Stimulated activated CD4-positive, alpha-beta T cell treated with anti-CD3 and anti-CD28 coated beads, Interleukin-1b, Interleukin-23, amount 100 ng/mL, for 1 hour (primary cell): Measurements from ENCODE around the gene FOXE1.

ENCODE experiments used
- DNase-seq, 2 donors: peaks; one replicate each; pipeline ENCODE4 v3.0.0-alpha.2; 2020; ENCODE audit warnings: low read depth in 2 of 2

FOXE1 gene

DNA sequence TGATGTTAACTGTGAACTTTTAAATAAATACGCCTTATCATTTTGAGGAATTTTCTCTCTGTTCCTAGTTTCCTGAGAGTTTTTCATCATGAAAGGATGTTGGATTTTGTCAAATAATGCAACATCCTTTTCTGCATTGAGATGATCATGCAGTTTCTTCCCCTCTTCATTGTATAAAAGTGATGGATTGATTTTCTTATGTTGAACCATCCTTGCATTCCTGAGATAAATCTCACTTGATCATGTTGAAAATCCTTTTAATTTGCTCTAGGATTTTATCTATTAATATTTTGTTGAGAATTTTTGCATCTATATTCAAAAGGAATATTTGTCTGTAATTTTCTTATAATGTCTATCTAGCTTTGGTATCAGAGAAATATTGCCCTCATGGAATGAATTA lies 13.3 kb downstream of the FOXE1 start:
- DNase-seq: no peak

DNA sequence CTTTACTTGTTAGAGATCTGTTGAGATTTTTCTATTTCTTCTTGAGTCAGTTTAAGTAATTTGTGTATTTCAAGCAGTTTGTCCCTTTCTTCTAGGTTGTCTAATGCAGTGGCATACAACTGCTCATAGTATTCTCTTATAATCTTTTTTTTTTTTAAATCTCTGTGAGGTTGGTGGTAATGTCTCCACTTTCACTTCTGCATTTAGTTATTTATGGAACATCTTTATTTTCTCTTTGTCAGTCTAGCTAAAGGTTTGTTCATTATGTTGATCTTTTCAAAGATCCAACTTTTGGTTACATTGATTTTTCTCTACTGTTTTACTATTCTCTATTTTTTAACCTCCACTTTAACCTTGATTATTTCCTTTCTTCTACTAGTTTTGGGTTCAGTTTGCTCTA lies 13.8 kb downstream of the FOXE1 start:
- no peak for DNase-seq

DNA sequence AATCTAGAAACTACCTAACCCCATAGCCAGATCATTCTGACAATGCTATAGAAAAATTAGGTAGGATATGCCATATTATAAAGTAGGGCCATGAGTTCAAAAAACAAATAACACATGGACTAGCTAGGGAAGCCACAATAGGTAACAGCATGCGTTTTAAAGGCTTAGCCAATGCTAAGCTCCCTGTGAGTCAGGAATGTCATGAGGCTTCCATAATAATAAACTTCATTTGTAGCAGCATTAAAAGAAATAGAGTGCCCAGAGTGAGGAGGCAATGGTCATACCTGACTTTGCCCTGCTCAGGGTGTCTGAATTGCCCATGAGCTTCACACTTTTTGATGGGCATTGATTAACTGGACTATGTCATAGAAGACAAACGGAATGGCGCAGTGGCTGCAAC lies 15.8 kb downstream of the FOXE1 start:
- no peak for DNase-seq

DNA sequence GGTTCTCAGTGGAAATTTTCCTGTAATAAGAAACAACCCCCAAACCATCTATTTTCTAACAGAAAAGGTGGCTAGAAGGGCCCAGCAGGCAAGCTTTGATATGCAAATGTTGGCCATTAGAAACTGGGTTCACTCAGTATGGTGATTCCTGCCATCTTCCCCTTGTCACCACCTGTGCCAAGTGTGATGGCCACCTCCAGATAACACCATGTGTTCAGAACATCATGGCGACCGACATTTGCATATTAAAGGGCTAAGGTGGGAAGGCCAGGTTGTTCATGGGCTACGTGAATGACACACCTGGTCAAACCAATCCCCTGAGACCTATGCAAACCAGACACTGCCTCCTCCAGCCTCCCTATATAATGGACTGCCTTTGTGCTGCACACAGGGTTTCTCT lies 20.4 kb downstream of the FOXE1 start:
- no peak for DNase-seq

DNA sequence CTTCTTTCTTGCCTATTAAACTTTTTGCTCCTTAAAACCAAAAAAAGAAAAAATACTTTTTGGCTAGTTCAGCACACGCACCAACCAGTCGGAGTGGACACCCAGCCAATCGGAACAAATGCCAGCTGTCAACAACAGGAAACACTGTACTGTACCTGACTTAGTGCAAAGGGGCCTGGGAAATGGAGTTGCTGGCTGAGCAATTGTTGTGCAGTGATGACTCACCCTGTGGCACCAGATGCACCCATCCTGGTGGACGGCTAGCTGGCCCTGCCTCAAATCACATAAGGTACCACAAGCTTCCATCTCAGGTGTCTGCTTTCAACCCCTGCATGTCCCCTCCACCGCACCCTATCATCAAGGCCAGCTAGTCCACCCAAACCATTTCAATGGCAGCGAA lies 20.9 kb downstream of the FOXE1 start:
- no peak for DNase-seq

DNA sequence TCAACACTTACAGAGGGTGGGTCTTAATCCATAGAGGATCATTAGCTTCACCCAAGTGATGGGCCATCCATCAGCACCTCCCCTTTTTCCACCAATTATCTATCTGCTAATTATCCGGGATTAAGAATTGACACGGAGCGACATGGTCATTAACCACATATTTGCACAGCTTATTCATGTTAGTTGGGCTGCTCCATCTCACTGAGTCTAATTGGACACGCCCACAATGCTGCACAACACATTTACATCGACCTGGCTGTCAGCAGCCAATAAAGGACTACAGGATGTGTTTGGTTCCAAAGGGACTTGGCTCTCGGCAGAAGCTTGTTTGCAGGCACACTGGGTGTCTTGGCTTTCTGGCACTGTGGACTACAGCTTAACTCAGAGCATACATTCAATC lies 21.6 kb downstream of the FOXE1 start:
- no peak for DNase-seq

DNA sequence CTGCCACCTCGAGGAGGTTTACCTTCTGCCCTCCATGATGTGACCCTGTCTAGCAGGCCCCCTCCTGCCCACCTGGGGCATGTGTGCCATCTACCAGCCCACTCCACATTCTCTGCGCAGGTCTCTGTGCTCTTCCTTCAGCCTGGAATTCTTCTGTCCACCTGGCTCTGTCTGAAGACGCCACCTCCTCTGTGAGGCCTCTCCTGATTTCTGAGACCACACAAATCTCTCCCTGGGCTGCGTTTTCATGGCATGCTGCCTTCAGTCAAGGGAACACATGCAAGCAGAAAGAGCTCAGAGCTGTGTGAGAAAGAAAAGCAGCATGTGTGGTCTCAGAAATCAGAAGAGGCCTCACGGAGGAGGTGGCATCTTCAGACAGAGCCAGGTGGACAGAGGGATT lies 22.1 kb downstream of the FOXE1 start:
- DNase-seq: no peak

DNA sequence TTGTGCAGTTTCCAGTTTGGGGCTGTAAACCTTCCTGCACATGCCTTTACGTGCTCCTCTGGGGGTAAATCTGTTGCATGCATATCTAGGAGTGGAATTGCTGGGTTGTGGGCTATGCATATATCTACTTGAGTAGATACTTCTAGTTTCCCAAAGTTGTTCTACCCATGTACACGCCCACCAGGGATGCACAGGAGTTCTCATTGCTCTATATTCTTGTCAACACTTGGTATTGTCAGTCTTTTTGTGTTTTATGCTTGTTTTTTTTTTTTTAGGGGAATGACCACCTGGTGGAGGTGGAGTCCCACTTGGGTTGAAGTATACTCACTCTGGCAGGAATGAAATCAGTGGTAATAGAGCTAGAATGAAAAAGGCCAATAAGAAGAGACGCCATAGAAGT lies 23.0 kb downstream of the FOXE1 start:
- DNase-seq: no peak

DNA sequence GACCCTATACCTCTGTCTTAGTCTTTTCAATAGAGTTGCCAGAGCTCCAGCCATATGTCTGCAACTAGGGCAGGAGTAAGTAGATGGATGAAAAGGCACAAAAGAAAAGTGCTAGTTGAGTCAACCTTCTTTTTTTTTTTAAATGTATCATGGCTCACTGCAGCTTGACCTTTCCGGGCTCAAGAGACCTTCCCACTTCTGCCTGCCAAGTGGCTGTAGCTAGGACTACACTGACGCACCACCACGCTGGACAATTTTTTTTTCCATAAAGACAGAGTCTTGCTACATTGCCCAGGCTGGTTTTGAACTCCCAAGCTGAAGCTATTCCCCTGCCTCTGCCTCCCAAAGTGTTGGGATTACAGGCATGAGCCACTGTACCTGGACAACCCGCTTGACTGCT lies 27.3 kb downstream of the FOXE1 start:
- DNase-seq: no peak

DNA sequence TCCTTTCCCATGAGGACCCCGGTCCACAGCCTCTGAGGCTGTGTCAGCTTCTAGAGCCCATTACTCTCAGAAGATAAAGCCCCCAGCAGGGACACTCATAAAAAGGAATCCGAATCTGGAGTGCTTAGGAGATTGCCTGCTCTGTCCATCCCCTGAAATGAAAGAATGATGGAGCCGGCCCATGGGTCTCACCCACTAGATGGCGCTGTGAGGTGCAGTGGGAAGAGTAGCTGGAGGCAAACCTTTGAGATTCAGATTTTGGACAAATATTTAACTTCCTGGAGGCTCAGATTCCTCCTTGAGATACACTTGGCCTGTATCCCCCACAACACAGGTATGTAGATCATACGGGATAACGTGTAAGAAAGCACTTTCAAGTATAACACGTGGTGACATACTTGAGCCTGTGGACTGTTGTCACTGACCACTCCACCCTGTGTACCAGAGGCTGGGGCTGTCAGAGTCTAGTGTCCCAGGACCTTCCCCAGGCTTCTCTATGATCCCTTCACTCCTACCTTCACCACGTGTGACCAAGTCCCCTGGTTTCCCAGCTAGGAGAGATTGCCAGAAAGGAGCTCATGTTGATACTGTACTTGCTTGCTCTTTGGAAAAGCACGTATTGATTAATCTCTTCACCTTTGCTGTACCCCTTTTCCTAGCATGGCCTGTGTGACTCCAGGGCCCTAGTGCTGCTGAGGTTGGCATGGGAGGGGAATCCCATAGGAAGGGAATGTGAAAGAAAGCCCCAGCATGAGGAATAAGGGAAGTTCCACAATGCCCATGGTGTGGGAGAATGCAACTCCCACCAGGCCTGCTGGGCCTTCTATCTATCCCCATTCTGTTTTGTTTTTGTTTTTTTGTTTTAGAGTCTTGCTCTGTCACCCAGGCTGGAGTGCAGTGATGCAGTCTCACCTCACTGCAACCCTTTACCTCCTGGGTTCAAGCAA lies 37.2 kb downstream of the FOXE1 start:
- DNase-seq: peak; percentile 36 to 47

DNA sequence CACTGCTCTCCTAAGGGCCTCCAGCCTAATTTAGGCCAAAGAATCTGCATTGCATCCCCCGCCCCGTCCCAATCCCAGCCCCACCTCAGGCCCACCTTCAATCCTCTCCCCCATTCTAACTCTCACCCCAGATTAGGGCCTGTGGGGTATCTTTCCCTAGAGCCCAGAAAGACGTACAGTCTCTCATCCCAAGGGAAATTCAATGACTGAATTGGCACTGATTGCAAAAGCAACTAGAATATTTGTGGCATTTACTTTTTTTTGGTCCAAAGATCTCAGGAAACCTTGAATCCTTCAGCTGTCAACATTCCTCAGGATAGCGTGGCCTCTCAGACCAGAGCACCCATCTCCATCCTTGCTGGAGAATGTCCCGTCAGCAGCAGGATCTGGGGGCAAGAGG lies 38.7 kb downstream of the FOXE1 start:
- no peak for DNase-seq

DNA sequence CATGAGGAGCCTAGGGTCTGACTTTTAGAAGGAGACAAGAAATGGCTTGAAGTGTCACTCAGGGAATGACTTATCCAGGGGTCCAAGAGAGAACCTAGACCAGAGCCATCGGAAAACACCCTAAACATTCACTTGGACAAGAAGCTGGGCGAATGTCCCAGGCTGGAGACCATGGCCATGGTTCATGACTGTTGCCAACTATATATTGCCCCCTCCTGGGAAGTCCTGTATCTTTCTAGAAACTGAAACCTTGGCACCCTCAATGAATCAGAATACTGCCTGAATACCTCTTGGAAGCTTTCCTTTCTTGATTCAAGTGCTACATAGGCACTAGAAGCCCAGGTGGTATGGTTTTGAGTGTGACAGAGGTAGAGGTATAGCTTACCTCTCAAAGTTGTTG lies 39.4 kb downstream of the FOXE1 start:
- DNase-seq: no peak

DNA sequence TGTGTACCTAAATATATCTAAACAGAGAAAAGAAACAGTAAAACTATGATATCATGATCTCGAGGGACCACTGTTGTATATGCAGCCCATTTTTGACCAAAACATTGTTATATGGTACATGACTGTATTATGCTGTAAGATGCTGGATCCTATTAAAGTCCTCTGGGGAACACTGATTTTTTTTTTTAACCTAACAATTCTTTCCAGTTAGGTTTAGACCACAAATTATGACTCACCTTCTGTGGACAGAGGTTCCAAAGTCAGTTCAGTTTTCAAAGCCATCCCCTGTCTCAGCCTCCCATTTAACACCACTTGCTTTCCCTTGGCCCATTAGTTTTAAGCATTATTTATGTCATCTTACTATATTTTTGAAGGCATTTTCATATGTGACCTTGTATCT lies 42.2 kb downstream of the FOXE1 start:
- no peak for DNase-seq

DNA sequence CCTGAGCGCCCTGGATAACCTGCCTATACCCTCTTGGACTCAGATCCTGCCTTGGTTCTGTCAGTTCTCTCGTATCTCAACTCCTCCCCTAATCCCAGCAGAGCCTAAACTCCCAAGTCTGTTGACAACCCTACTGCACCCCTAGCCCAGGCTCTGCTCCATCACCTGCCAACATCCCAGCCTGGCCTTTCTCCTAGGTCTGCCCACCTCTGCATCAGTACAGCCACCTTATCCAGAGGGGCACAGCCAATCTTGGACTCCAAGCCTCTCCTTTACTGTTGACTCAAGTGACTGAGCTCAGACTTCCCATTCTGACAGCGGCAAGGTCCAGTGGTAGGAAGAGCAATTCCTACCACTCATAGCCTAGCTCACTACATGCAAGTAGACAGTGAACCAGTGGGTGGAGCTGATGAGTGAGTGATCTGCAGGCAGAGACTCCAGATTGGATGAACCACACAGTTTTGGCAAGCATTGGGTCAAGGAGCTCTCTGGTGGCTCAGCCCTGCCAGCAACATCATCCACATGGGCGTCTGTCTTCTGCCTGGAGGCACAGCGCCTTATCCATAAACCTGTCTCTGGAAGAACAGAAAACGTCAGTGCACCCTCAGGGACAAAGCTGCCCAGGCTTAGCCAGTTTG lies 42.8 kb downstream of the FOXE1 start:
- DNase-seq: no peak

DNA sequence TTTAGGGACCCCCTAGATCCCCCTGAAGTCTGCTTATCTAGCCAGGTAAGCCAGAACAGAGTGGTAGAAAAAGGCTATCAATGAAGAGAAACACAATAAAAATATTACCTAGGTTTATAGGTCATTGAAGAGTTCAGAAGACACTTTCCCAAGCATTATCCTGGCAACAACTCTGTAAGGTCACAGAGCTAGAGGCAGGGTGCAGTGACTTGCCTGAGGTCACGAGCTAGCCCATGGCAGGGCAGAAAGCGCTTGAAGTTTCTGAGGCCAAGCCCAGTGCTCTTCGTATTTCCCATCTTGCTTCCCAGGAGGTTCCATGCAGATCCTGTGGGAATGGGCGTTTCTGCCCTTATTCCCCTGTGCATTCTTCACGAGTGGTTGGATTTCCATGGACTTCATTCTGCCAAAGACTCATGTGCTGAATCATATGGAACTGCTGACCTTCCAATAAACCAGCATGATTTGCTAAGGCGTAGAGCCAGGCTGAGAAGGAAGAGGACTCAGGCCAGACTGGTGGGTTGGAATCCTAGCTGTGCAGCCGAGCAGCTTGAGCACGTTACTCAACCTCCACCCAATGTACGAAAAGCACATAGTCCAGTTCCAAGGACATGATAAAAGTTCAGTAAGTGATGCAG lies 47.2 kb downstream of the FOXE1 start:
- no peak for DNase-seq

DNA sequence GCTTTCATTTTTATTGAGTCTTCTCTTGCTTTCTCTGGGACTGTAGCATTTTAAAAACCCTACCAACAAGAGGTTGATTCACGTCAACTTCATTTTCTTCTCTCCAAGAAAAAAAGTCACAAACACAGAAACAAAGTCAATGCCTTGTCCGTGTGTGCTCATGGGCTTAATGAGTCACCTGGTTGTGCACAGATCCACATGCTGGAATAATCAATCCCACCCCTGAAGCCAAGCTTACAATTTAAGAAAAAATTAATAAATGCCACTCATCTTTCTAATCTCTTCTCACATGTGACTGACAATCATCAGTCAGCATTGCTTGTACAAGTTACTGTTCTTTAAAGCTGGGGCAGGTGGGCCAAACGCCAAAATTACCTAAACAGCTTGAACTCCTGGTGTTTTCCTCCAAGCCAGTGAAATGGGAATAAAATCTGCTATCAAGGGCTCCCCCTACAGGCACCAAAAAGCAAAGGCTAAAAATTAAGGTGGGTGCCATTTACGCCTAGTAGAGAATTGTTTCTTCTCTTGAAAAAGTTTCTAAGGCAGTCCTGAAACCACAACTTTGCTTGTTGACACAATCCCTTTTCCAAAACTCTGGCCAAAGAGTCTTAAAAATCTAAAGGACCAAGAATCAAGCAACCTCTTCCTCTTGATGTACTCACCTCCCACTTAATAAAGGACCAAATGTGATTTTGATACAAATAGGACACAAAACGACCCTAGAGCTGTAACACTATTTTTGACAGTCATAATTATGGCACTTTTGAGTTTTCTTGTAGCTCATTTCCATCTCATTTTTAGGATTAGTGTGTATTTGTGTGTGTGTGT lies 47.9 kb downstream of the FOXE1 start:
- no peak for DNase-seq

DNA sequence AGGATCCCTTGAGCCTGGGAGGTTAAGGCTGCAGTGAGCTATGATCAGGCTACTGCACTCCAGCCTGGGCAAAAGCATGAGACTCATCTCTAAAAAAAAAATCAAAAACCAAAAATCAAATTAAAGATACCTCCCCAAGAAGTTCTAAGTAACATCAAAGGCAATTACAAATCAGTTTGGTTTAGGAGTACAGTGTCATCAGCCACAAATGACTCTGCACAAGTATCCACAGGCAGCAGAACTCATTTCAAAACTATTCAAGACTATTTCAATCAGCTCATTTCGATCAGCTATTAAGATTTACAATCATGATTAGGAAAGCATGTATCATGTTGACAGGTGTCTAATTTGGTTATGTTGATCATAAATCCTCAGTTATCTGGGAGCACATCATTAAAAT lies 50.2 kb downstream of the FOXE1 start:
- DNase-seq: no peak

DNA sequence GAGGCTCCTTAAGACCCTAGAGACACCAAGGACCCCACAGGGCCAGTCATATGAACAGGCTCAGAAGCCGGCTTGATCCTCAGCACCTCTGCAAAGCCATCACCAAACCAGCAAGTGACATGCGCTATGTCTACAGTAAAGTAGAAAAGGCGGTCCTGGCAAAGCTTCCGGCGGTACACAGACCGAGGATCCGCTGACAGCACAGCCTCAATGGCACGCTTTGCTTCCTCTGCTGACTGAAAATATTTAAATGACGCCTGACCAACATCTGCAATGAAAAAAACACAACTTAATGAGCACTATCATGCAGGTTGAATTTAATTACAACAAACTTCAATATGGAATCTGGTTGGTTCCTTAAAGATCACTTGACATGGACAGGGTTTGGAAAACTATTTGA lies 51.7 kb downstream of the FOXE1 start:
- no peak for DNase-seq

DNA sequence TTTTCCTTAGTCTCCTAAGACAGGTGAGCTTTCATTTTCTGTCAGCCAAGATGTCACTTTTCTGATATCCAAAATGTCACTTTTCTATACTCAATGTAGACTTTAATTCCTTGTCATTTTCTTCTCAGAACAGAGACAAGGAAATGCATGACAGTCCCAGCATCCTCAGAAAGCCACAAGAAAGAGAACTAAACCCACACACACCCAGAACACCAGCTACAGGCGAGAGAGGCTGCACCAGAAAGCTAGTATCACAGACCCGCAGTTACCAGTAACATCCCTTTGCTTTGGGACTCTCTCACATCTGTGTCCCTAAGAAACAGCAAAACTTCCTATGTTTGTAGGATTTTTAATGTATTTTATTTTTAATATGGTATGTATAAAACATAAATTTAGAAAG lies 52.2 kb downstream of the FOXE1 start:
- peak in 1 of 2 donors; percentile 22 for DNase-seq
